ENCODE data around the gene NT5C3B.
A peak's percentile ranks its signal among the peaks of the same experiment; 100 is the strongest.

The NT5C3B gene

GRCh38 chr17:41811549-41812380, 24.3 kb downstream of the NT5C3B start, which contains the start of gene P3H4:
Gene P3H4, minus strand, starts transcription at chr17:41811949. Its CDS starts 34 bp downstream, at chr17:41811915.
- TF ChIP-seq CTCF (IDR thresholded peaks at IDR 0.05; ENCODE audit: control extremely low read depth, extremely low read depth, low read depth, missing control alignments) = peak; percentile 76
- POLR2A ChIA-PET = interaction anchor here (0.6 kb wide), 1 partner anchor 35 kb away, joined by 4 read pairs; no protein-coding TSS in a partner anchor
- peak; percentile 85 for DNase-seq (ENCODE audit: extremely low spot score)
- CTCF ChIA-PET = interaction anchor here (0.8 to 3.8 kb wide), 19 partner anchors 10 to 116 kb away, joined by 3 to 21 read pairs (median 4); partner anchors contain the start of genes JUP and KLHL11

GRCh38 chr17:41810659-41811548, 25.1 kb downstream of the NT5C3B start:
- DNase-seq (ENCODE audit: extremely low spot score) = no peak
- POLR2A ChIA-PET = interaction anchor here (0.6 kb wide), 1 partner anchor 36 kb away, joined by 4 read pairs; no protein-coding TSS in a partner anchor
- CTCF ChIA-PET = interaction anchor here (0.8 to 3.8 kb wide), 19 partner anchors 9 to 115 kb away, joined by 3 to 21 read pairs (median 4); partner anchors contain the start of genes JUP and KLHL11
- TF ChIP-seq CTCF (IDR thresholded peaks at IDR 0.05; ENCODE audit: control extremely low read depth, extremely low read depth, low read depth, missing control alignments) = no peak

GRCh38 chr17:41806685-41807445, 29.2 kb downstream of the NT5C3B start:
- CTCF ChIA-PET = interaction anchor here (1.3 kb wide), 1 partner anchor 69 kb away, joined by 4 read pairs; no protein-coding TSS in a partner anchor
- TF ChIP-seq CTCF (IDR thresholded peaks at IDR 0.05; ENCODE audit: control extremely low read depth, extremely low read depth, low read depth, missing control alignments) = no peak
- POLR2A ChIA-PET = no interaction called here
- no peak for DNase-seq (ENCODE audit: extremely low spot score)

GRCh38 chr17:41803049-41804020, 32.7 kb downstream of the NT5C3B start:
- TF ChIP-seq CTCF (IDR thresholded peaks at IDR 0.05; ENCODE audit: control extremely low read depth, extremely low read depth, low read depth, missing control alignments) = no peak
- ChIA-PET CTCF (interaction anchor here (1.6 to 6.4 kb wide), 5 partner anchors 8 to 67 kb away, joined by 3 to 53 read pairs (median 21); partner anchors contain the start of genes HAP1 and P3H4), POLR2A (no interaction called here)
- no peak for DNase-seq (ENCODE audit: extremely low spot score)

- ChIA-PET POLR2A (no interaction called here), CTCF (interaction anchor here (0.7 to 6.4 kb wide), 26 partner anchors 9 to 299 kb away, joined by 3 to 53 read pairs (median 6); partner anchors contain the start of genes HAP1, JUP and P3H4)
- peak; percentile 87 for DNase-seq (ENCODE audit: extremely low spot score)
- peak; percentile 94 for TF ChIP-seq CTCF (IDR thresholded peaks at IDR 0.05; ENCODE audit: control extremely low read depth, extremely low read depth, low read depth, missing control alignments)
Measured at GRCh38 chr17:41801374-41802271, 34.4 kb downstream of the NT5C3B start.

Measured in GM10248 (cell line).